ENCODE results near the gene ELK4.

DNA sequence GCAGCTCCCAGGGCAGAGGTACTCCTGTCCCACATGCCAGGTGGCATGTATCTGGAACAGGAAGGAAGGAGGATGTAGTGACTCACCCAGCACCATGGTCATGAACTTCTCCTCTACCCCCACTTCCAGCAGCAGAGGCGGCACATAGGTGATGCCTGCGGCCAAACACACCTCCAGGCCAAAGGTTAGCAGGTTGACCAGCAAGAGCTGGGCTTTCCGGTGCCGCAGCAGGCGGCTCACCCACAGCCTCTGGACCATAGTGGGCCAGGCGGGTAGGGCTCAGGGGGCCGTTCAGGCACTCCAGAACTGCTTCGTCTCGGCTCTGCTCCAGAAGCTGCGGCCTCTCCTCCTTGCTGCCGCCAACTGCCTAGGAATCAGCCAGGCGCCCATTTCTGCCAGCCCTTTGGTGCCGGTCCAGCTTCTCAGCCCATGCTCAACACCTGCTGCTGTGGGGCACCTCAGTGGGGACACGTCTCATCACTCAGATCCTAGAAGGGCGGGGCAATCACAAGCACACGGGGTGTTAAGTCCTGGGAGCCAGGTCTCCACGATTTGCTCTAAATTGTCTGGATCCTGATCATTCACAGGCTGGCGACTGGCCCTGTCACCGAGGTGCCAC lies 32.7 kb upstream of the ELK4 start:
- TF ChIP-seq, protein P1, sequence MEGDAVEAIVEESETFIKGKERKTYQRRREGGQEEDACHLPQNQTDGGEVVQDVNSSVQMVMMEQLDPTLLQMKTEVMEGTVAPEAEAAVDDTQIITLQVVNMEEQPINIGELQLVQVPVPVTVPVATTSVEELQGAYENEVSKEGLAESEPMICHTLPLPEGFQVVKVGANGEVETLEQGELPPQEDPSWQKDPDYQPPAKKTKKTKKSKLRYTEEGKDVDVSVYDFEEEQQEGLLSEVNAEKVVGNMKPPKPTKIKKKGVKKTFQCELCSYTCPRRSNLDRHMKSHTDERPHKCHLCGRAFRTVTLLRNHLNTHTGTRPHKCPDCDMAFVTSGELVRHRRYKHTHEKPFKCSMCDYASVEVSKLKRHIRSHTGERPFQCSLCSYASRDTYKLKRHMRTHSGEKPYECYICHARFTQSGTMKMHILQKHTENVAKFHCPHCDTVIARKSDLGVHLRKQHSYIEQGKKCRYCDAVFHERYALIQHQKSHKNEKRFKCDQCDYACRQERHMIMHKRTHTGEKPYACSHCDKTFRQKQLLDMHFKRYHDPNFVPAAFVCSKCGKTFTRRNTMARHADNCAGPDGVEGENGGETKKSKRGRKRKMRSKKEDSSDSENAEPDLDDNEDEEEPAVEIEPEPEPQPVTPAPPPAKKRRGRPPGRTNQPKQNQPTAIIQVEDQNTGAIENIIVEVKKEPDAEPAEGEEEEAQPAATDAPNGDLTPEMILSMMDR (IDR thresholded peaks at IDR 0.05; ENCODE audit: low read depth, low read length) = no peak
- TF ChIP-seq EZH2phosphoT487 (IDR thresholded peaks at IDR 0.05; ENCODE audit: low read depth) = no peak

Measured in OCI-LY3 (cell line).